T-cell (primary cell): ENCODE results near the gene NAT8L. TPM values are rescaled to one million over a fixed set of nuclear protein-coding genes. Genes with fewer than 3 reads are reported as not detected.

Source experiments
- ATAC-seq, 4 experiments: fragments of 200-7000 bp in 3 of 4; fragments of 150-1000 bp in 1 of 4; cut with Tn5 transposase; replicated peaks in 1 of 4; 1 replicate in 3 of 4; 2 replicates in 1 of 4; pipeline ENCODE4 v1.10.0; 2021; ENCODE audit warnings: moderate library complexity in 3 of 4, mild to moderate bottlenecking in 2 of 4, moderate number of reproducible peaks in 1 of 4
- CTCF ChIA-PET, 2 donors: fragments of 300-600 bp; sonication (Branson Sonifier 250); formaldehyde crosslinking; loops; one replicate each; lab custom pipeline; 2022; ENCODE audit warnings: antibody characterized with exemption in 2 of 2; lab: Charles Lee
- POLR2A ChIA-PET, 2 donors: fragments of 300-600 bp; sonication (Branson Sonifier 250); formaldehyde crosslinking; loops; one replicate each; lab custom pipeline; 2022; ENCODE audit warnings: antibody characterized with exemption in 2 of 2; lab: Charles Lee
- DNase-seq, 35 experiments: peaks; one replicate each; pipeline versions ENCODE4 v3.0.0 to v3.0.0-alpha.2; 2013 to 2023
- H3K27ac ChIP-seq: one replicate; pipeline ENCODE4 v1.5.1; 2013; ENCODE audit warnings: low read length
- H3K27me3 ChIP-seq, 2 experiments: replicated peaks in 1 of 2; 1 replicate in 1 of 2; 2 replicates in 1 of 2; pipeline versions ENCODE4 v1.6.1 to v1.7.0; 2013; ENCODE audit warnings: low read length in 1 of 2, mixed read lengths in 1 of 2; ENCODE audit not compliant: control insufficient read depth in 2 of 2, insufficient read depth in 2 of 2; ENCODE audit errors: extremely low read depth in 1 of 2
- H3K36me3 ChIP-seq, 2 donors: 1 replicate in 1 of 2; 2 replicates in 1 of 2; pipeline versions ENCODE4 v1.6.1 to v1.7.0; 2013; ENCODE audit warnings: low read length in 1 of 2; ENCODE audit not compliant: control insufficient read depth in 2 of 2, insufficient read depth in 1 of 2; ENCODE audit errors: extremely low read depth in 1 of 2
- H3K4me1 ChIP-seq, 2 experiments: 1 replicate in 1 of 2; 2 replicates in 1 of 2; pipeline versions ENCODE4 v1.6.1 to v1.7.0; 2013; ENCODE audit warnings: low read length in 2 of 2, mixed read lengths in 1 of 2; ENCODE audit not compliant: insufficient read depth in 2 of 2, control insufficient read depth in 1 of 2; ENCODE audit errors: extremely low read depth in 1 of 2
- H3K4me3 ChIP-seq, 2 donors: 1 replicate in 1 of 2; 2 replicates in 1 of 2; pipeline versions ENCODE4 v1.5.1 to v1.7.0; 2013; ENCODE audit warnings: mild to moderate bottlenecking in 2 of 2, low read length in 1 of 2, moderate library complexity in 1 of 2; ENCODE audit not compliant: control insufficient read depth in 1 of 2; ENCODE audit errors: extremely low read depth in 1 of 2
- H3K9me3 ChIP-seq: 2 replicates; pipeline ENCODE4 v1.7.0; 2013
- H3K27ac Mint-ChIP-seq, 2 donors: one replicate each; pipeline ENCODE4 v1.8.0; 2020 to 2021; ENCODE audit warnings: mild to moderate bottlenecking in 2 of 2, mixed read lengths in 2 of 2
- H3K27me3 Mint-ChIP-seq, 2 donors: one replicate each; pipeline ENCODE4 v1.8.0; 2021 to 2022; ENCODE audit warnings: mixed read lengths in 2 of 2
- H3K36me3 Mint-ChIP-seq: one replicate; pipeline ENCODE4 v1.8.0; 2021; ENCODE audit warnings: mixed read lengths
- H3K4me1 Mint-ChIP-seq, 3 donors: one replicate each; pipeline ENCODE4 v1.8.0; 2020 to 2022; ENCODE audit warnings: mixed read lengths in 3 of 3, mild to moderate bottlenecking in 1 of 3
- H3K4me3 Mint-ChIP-seq, 3 donors: one replicate each; pipeline ENCODE4 v1.8.0; 2020 to 2022; ENCODE audit warnings: mild to moderate bottlenecking in 3 of 3, mixed read lengths in 3 of 3, moderate library complexity in 3 of 3
- H3K9me3 Mint-ChIP-seq, 3 donors: one replicate each; pipeline ENCODE4 v1.8.0; 2020 to 2022; ENCODE audit warnings: mixed read lengths in 3 of 3
- WGBS: methylation state at CpG from one replicate; pipeline ENCODE4 v1.1.5; 2013; ENCODE audit warnings: missing lambda C conversion rate; ENCODE audit not compliant: insufficient coverage; 5-methylcytosine and 5-hydroxymethylcytosine counted together
- total RNA-seq, 35 experiments: library from RNA in 6 of 35; stranded (reverse) in 6 of 35; fragments of 120-200 nt in 1 of 35; gene quantifications; one replicate each; pipeline versions ENCODE4 v1.2.1 to v1.2.4 and lab custom pipeline; 2013 to 2026

Gene NAT8L
- total RNA-seq, 5 donors from 2014 or later (not counting 1 experiment from before 2014, with no cell fraction given) = 0.06 to 0.35 (median 0.11) TPM; not detected in 1

DNA sequence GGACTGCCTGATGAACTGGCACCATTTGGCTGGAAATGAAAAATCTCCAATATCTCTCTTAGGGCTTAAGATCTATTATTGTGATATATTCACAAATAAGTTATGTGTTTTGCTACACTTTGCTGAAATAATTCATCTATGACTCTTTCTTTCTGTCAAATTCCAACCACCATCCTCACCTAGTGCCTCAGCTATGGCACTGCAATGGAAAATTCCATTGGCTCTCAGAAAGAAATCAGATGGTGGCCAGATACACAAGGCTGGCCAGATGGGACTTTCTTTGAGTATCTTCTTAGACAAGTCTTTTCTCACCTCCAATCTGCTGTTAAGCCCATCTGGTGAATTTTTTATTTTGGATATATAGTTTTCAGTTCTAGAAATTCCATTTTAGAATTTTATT, 28.0 kb downstream of the NAT8L start:
- Histone ChIP-seq H3K4me1 (no peaks in the 10 kb centered on the region), H3K27ac (no peak overlapping the region), H3K36me3 (no peaks in the 10 kb centered on the region), H3K4me3 (no peak overlapping the region), H3K27me3 (peaks cover 0 to 15% of the 10 kb centered on the region in 2 experiments), H3K9me3 (no peaks in the 10 kb centered on the region)
- ChIA-PET POLR2A (interaction anchor here in 1 of 2 donors (0.7 kb wide), 1 partner anchor 1135 kb away, joined by 3 read pairs; no protein-coding TSS in a partner anchor), CTCF (no interaction called here)
- peaks cover 0 to 4% (median 0%) of the 10 kb centered on the region in 3 donors for H3K9me3 Mint-ChIP-seq
- H3K4me3 Mint-ChIP-seq = no peak overlapping the region
- no peak overlapping the region for H3K27ac Mint-ChIP-seq
- H3K4me1 Mint-ChIP-seq = no peaks in the 10 kb centered on the region
- H3K36me3 Mint-ChIP-seq = no peaks in the 10 kb centered on the region
- ATAC-seq = no peak
- no peak for DNase-seq
- H3K27me3 Mint-ChIP-seq = no peaks in the 10 kb centered on the region

DNA sequence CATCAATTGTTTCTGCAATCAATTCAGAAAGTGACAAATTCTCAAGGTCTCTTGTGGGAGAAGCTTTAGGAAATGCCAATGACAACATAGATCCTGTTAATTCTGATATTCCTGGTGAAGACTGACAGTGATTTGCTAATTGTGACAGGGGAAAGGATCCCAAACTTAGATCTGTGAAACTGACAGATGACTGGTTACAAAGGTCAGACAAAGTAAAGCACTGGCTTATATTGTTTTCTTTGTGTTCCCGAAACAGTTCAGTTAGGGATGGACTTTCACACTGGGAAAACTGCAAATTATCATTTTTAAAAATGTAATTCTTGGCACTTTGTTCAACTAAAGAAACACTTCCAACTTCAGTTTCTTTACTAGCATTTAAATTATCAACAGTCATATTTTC, 30.1 kb downstream of the NAT8L start:
- ChIA-PET CTCF (no interaction called here), POLR2A (no interaction called here)
- Mint-ChIP-seq H3K27me3 (no peaks in the 10 kb centered on the region), H3K4me1 (no peaks in the 10 kb centered on the region), H3K36me3 (no peaks in the 10 kb centered on the region), H3K9me3 (peaks cover 0 to 4% (median 0%) of the 10 kb centered on the region in 3 donors), H3K4me3 (no peak overlapping the region), H3K27ac (no peak overlapping the region)
- no peak for DNase-seq
- H3K27ac ChIP-seq = no peak overlapping the region
- H3K36me3 ChIP-seq = no peaks in the 10 kb centered on the region
- ATAC-seq = no peak
- H3K4me3 ChIP-seq = no peak overlapping the region
- H3K27me3 ChIP-seq = peaks cover 0 to 24% of the 10 kb centered on the region in 2 experiments
- H3K4me1 ChIP-seq = no peaks in the 10 kb centered on the region
- no peaks in the 10 kb centered on the region for H3K9me3 ChIP-seq
- no CpG with 5 or more reads among the region's 1 CpG for WGBS

DNA sequence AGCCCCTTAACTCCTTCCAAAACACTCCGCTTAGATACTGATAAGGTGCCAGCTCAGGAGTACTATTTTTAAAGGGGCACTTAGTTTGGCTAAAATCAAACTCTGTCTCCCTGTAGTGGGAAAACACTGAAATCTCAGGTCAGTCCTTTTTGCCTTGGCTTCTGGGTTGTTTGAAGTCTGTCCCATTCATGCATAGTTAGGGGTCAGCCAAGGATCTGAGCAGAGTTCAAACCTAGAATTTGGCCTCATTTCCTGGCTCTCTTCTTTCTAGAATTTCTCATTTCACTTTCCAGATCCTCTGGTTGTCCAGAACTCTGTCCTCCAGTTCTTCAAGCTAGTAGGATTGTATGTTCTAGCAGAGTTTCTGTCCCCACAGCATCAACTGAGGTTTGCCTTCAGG, 31.5 kb downstream of the NAT8L start:
- Histone ChIP-seq H3K27ac (no peak overlapping the region), H3K36me3 (peaks cover 0 to 2% of the 10 kb centered on the region in 2 donors), H3K27me3 (peaks cover 0 to 33% of the 10 kb centered on the region in 2 experiments), H3K9me3 (no peaks in the 10 kb centered on the region), H3K4me3 (no peak overlapping the region), H3K4me1 (no peaks in the 10 kb centered on the region)
- POLR2A ChIA-PET = no interaction called here
- Mint-ChIP-seq H3K4me1 (no peaks in the 10 kb centered on the region), H3K27me3 (peaks cover 0 to 4% of the 10 kb centered on the region in 2 donors), H3K36me3 (no peaks in the 10 kb centered on the region), H3K4me3 (no peak overlapping the region), H3K27ac (no peak overlapping the region), H3K9me3 (peaks cover 0 to 4% (median 0%) of the 10 kb centered on the region in 3 donors)
- ATAC-seq (no peak), DNase-seq (no peak)
- no CpG with 5 or more reads among the region's 1 CpG for WGBS
- CTCF ChIA-PET = no interaction called here

DNA sequence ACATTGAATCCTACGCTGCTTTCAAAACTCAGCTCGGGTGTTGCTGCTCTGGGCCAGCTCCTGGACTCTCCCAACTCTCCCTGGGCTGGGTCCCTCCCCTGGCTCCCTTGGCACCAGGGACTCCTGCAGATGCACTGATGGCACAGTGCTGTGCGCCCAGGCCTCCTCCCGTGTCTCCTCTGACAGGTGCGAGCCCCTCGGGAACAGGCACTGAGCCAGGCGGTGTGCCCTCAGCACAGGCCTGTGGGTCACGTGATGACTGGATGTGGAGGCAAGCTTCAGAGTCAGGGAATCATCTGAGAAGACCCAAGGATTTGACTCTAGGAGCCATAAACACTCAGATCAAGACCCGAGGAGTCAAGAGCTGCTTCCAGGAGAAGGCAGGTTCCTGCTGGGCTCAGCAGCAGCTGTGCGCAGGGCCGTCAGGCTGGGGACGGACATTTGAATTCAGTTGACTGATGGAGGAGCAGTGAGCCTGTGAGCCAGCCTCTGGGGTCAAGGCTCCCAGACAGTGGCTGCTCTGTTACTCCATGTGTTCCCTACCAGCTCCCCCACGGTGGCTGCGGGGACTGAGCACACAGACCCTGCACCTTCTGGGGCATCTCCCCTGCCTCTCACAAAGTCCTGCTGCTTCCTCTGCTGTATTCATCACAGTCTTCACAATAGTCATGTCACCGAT, 33.0 kb downstream of the NAT8L start:
- Histone ChIP-seq H3K27ac (no peak overlapping the region), H3K36me3 (peaks cover 0 to 2% of the 10 kb centered on the region in 2 donors), H3K9me3 (no peaks in the 10 kb centered on the region), H3K27me3 (peaks cover 0 to 36% of the 10 kb centered on the region in 2 experiments), H3K4me1 (no peaks in the 10 kb centered on the region), H3K4me3 (no peak overlapping the region)
- ChIA-PET CTCF (no interaction called here), POLR2A (no interaction called here)
- Mint-ChIP-seq H3K36me3 (peaks cover 4% of the 10 kb centered on the region), H3K27me3 (peaks cover 6 to 7% of the 10 kb centered on the region in 2 donors), H3K4me3 (no peak overlapping the region), H3K4me1 (no peaks in the 10 kb centered on the region), H3K27ac (no peak overlapping the region), H3K9me3 (peaks cover 0 to 12% (median 10%) of the 10 kb centered on the region in 3 donors)
- WGBS = 90% methylated on average over 15 of the region's 15 CpGs
- DNase-seq = peak in 1 of 35 experiments; percentile 2
- no peak for ATAC-seq

DNA sequence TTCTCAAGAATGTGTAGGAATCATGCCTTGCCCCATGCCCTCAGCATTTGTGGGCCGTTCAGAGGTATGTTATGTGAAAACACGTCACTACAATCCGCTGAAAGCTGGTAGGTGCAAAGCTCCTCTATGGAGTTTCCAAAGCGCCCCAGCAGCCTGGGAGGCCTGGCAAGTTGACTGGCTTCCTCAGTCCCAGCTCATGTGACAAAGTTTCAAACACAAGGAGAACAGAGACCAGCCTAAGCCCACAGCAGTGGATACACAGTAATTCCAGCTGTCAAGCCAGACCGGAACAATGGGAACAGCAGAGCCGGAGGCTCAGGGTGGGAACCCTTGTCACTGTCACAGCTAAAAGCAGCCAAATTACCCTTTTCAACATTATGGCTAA, 33.5 kb downstream of the NAT8L start:
- H3K9me3 ChIP-seq = no peaks in the 10 kb centered on the region
- no peak for DNase-seq
- H3K27ac ChIP-seq = no peak overlapping the region
- peaks cover 0 to 2% of the 10 kb centered on the region in 2 donors for H3K36me3 ChIP-seq
- Mint-ChIP-seq H3K27ac (no peak overlapping the region), H3K9me3 (peaks cover 0 to 10% (median 9%) of the 10 kb centered on the region in 3 donors), H3K4me1 (no peaks in the 10 kb centered on the region), H3K36me3 (peaks cover 4% of the 10 kb centered on the region), H3K27me3 (peaks cover 6 to 7% of the 10 kb centered on the region in 2 donors), H3K4me3 (no peak overlapping the region)
- ChIA-PET CTCF (no interaction called here), POLR2A (no interaction called here)
- WGBS = 92% methylated on average over 5 of the region's 6 CpGs
- no peak for ATAC-seq
- H3K27me3 ChIP-seq = peaks cover 0 to 39% of the 10 kb centered on the region in 2 experiments
- no peak overlapping the region for H3K4me3 ChIP-seq
- no peaks in the 10 kb centered on the region for H3K4me1 ChIP-seq

DNA sequence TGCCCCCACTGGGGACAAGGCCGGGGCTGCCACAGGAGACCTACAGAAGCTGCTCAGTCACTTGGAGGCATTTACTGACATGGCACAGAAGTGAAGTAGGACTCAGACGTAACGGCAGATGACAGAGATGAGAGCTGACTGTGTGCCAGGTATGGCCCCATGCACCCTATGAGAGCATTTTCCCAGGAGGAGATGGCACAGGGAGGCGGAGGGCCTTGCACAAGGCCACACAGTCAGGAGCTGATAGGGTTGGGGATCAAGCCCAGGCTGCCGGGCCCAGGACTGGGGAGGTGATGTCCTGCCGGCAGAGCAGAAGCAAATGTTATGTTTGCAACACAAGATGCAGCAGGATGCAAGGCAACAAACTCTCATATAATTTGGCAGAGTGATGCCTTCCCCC, 34.1 kb downstream of the NAT8L start:
- CTCF ChIA-PET = no interaction called here
- Histone ChIP-seq H3K27me3 (peaks cover 0 to 39% of the 10 kb centered on the region in 2 experiments), H3K36me3 (peaks cover 0 to 2% of the 10 kb centered on the region in 2 donors), H3K9me3 (no peaks in the 10 kb centered on the region), H3K4me1 (no peaks in the 10 kb centered on the region), H3K4me3 (no peak overlapping the region), H3K27ac (no peak overlapping the region)
- ATAC-seq = no peak
- WGBS = 80% methylated on average over 6 of the region's 6 CpGs
- no peak overlapping the region for H3K4me3 Mint-ChIP-seq
- H3K36me3 Mint-ChIP-seq = peaks cover 4% of the 10 kb centered on the region
- no peak for DNase-seq
- H3K9me3 Mint-ChIP-seq = peaks cover 0 to 10% (median 8%) of the 10 kb centered on the region in 3 donors
- POLR2A ChIA-PET = no interaction called here
- no peaks in the 10 kb centered on the region for H3K4me1 Mint-ChIP-seq
- peaks cover 6 to 7% of the 10 kb centered on the region in 2 donors for H3K27me3 Mint-ChIP-seq
- no peak overlapping the region for H3K27ac Mint-ChIP-seq
